Panc1 (cell line): ENCODE data around the gene KRTAP3-1.
"Not testable (repeated sequence)": the region's sequence is repeated elsewhere in the genome, so short reads cannot be mapped to it uniquely, and the experiment has no call there.

Source experiments
- CTCF ChIP-seq: fragments of 450-650 bp; IDR thresholded peaks from 2 replicates; pipeline ENCODE4 v1.5.1; 2017; ENCODE audit warnings: mild to moderate bottlenecking
- POLR2AphosphoS5 ChIP-seq: IDR thresholded peaks from 2 replicates; pipeline ENCODE4 v1.6.1; 2012; ENCODE audit warnings: mild to moderate bottlenecking, low read depth, low read length, moderate library complexity
- REST ChIP-seq, 2 experiments: IDR thresholded peaks; 2 replicates each; pipeline ENCODE4 v1.6.1; 2011 to 2012; ENCODE audit warnings: low read depth in 2 of 2, control low read depth in 1 of 2, low read length in 1 of 2, mild to moderate bottlenecking in 1 of 2, moderate library complexity in 1 of 2; ENCODE audit not compliant: insufficient read depth in 1 of 2
- SIN3A ChIP-seq: IDR thresholded peaks from 2 replicates; pipeline ENCODE4 v1.6.1; 2012; ENCODE audit warnings: low read depth, mild to moderate bottlenecking, low read length, moderate library complexity, borderline replicate concordance; ENCODE audit not compliant: insufficient read depth
- TCF7L2 ChIP-seq: IDR thresholded peaks from 2 replicates; pipeline ENCODE4 v1.6.1; 2011; ENCODE audit warnings: mild to moderate bottlenecking, low read depth, low read length, inconsistent platforms

- not testable (repeated sequence) for TF ChIP-seq CTCF; POLR2AphosphoS5; TCF7L2; REST (IDR thresholded peaks at IDR 0.05; ENCODE audit: insufficient read depth in 1 of 2, low read depth in 2 of 2, low read length in 1 of 2); SIN3A
Observed at GRCh38 chr17:41040783-41041571, 32.0 kb upstream of the KRTAP3-1 start, which contains the start of gene KRTAP1-1.
